ENCODE data around the gene DISP3. TPM values are rescaled to one million over a fixed set of nuclear protein-coding genes. Genes with fewer than 3 reads are reported as not detected.

DISP3 gene
- total RNA-seq, 2 experiments from 2014 or later: 0.97 to 1.7 TPM

- no peak overlapping the region for H3K27ac ChIP-seq (ENCODE audit: low read depth, low read length, poor library complexity, severe bottlenecking)
- H4K20me1 ChIP-seq (ENCODE audit: insufficient read depth, low read length): no peaks in the 10 kb centered on the region
- peaks cover 23% of the 10 kb centered on the region; the same call in 1 of the 2 replicates for H3K9me3 ChIP-seq (ENCODE audit: low read length)
- DNase-seq (ENCODE audit: low spot score): no peak
- H2AFZ ChIP-seq (ENCODE audit: low read length): no peak overlapping the region
- POLR2A ChIA-PET: interaction anchor here (0.6 kb wide), 1 partner anchor 138 kb away, joined by 7 read pairs; no protein-coding TSS in a partner anchor
- TF ChIP-seq CTCF (conservative IDR thresholded peaks at IDR 0.05; ENCODE audit: low read length) (no peak), EZH2phosphoT487 (IDR thresholded peaks at IDR 0.05; ENCODE audit: borderline replicate concordance, low read depth, low read length) (no peak)
- no peaks in the 10 kb centered on the region for H3K4me1 ChIP-seq (ENCODE audit: insufficient read depth, low read length, poor library complexity, severe bottlenecking)
- H3K4me2 ChIP-seq (ENCODE audit: low read length): no peak overlapping the region
- H3K36me3 ChIP-seq (ENCODE audit: insufficient read depth, low read length): no peaks in the 10 kb centered on the region
- CTCF ChIA-PET (ENCODE audit: unreplicated experiment): no interaction called here
- no peaks in the 10 kb centered on the region for H3K79me2 ChIP-seq (ENCODE audit: insufficient read depth, low read depth, low read length)
- BruUV-seq (replicated peaks): no TSS peak
- intact Hi-C loops (cut with micrococcal nuclease; ENCODE audit: unreplicated experiment): no loop called here
- no peak overlapping the region for H3K4me3 ChIP-seq (ENCODE audit: low read depth, low read length, poor library complexity, severe bottlenecking)
- H3K9me2 ChIP-seq (ENCODE audit: insufficient read depth, low read length): no peaks in the 10 kb centered on the region
These were observed 26.9 kb downstream of the DISP3 start for GRCh38 chr1:11505591-11506538.

GRCh38 chr1:11507309-11507708 is 28.4 kb downstream of the DISP3 start:
- Histone ChIP-seq H3K9me2 (ENCODE audit: insufficient read depth, low read length) (no peaks in the 10 kb centered on the region), H3K36me3 (ENCODE audit: insufficient read depth, low read length) (no peaks in the 10 kb centered on the region), H3K4me3 (ENCODE audit: low read depth, low read length, poor library complexity, severe bottlenecking) (no peak overlapping the region), H3K4me2 (ENCODE audit: low read length) (no peak overlapping the region), H3K9me3 (ENCODE audit: low read length) (peaks cover 23% of the 10 kb centered on the region; the same call in 1 of the 2 replicates), H3K4me1 (ENCODE audit: insufficient read depth, low read length, poor library complexity, severe bottlenecking) (no peaks in the 10 kb centered on the region), H3K79me2 (ENCODE audit: insufficient read depth, low read depth, low read length) (no peaks in the 10 kb centered on the region), H2AFZ (ENCODE audit: low read length) (no peak overlapping the region), H3K27ac (ENCODE audit: low read depth, low read length, poor library complexity, severe bottlenecking) (no peak overlapping the region), H4K20me1 (ENCODE audit: insufficient read depth, low read length) (no peaks in the 10 kb centered on the region)
- BruUV-seq (replicated peaks): no TSS peak
- intact Hi-C loops (cut with micrococcal nuclease; ENCODE audit: unreplicated experiment): no loop called here
- DNase-seq (ENCODE audit: low spot score): no peak
- ChIA-PET POLR2A (interaction anchor here (0.6 kb wide), 1 partner anchor 496 kb away, joined by 3 read pairs; no protein-coding TSS in a partner anchor), CTCF (ENCODE audit: unreplicated experiment) (no interaction called here)
- TF ChIP-seq EZH2phosphoT487 (IDR thresholded peaks at IDR 0.05; ENCODE audit: borderline replicate concordance, low read depth, low read length) (no peak), CTCF (conservative IDR thresholded peaks at IDR 0.05; ENCODE audit: low read length) (no peak)

GRCh38 chr1:11513681-11514080 is 34.7 kb downstream of the DISP3 start:
- intact Hi-C loops (cut with micrococcal nuclease; ENCODE audit: unreplicated experiment): no loop called here
- no peaks in the 10 kb centered on the region for H3K79me2 ChIP-seq (ENCODE audit: insufficient read depth, low read depth, low read length)
- H3K9me3 ChIP-seq (ENCODE audit: low read length): no peaks in the 10 kb centered on the region
- no peaks in the 10 kb centered on the region for H3K4me1 ChIP-seq (ENCODE audit: insufficient read depth, low read length, poor library complexity, severe bottlenecking)
- ChIA-PET CTCF (ENCODE audit: unreplicated experiment) (no interaction called here), POLR2A (no interaction called here)
- no peak overlapping the region for H3K27ac ChIP-seq (ENCODE audit: low read depth, low read length, poor library complexity, severe bottlenecking)
- BruUV-seq (replicated peaks): no TSS peak
- H2AFZ ChIP-seq (ENCODE audit: low read length): no peak overlapping the region
- H3K36me3 ChIP-seq (ENCODE audit: insufficient read depth, low read length): no peaks in the 10 kb centered on the region
- DNase-seq (ENCODE audit: low spot score): no peak
- no peaks in the 10 kb centered on the region for H4K20me1 ChIP-seq (ENCODE audit: insufficient read depth, low read length)
- no peak overlapping the region for H3K4me3 ChIP-seq (ENCODE audit: low read depth, low read length, poor library complexity, severe bottlenecking)
- TF ChIP-seq CTCF (conservative IDR thresholded peaks at IDR 0.05; ENCODE audit: low read length): no peak
- TF ChIP-seq EZH2phosphoT487 (IDR thresholded peaks at IDR 0.05; ENCODE audit: borderline replicate concordance, low read depth, low read length): no peak
- H3K9me2 ChIP-seq (ENCODE audit: insufficient read depth, low read length): no peaks in the 10 kb centered on the region
- H3K4me2 ChIP-seq (ENCODE audit: low read length): no peak overlapping the region
